Stimulated activated CD8-positive, alpha-beta memory T cell treated with anti-CD3 and anti-CD28 coated beads, Interleukin-15, amount 100 ng/mL, for 4 hours (primary cell): Measurements from ENCODE around the gene B4GALT5.
"Not testable (repeated sequence)": the region's sequence is repeated elsewhere in the genome, so short reads cannot be mapped to it uniquely, and the experiment has no call there.

Source experiments
- DNase-seq, 2 donors: peaks; one replicate each; pipeline ENCODE4 v3.0.0-alpha.2; 2020; ENCODE audit warnings: low read depth in 2 of 2

Gene B4GALT5

GRCh38 chr20:49629606-49630005 lies 84.1 kb downstream of the B4GALT5 start:
- DNase-seq = no peak

- not testable (repeated sequence) for DNase-seq
Measured at GRCh38 chr20:49628280-49628679, 85.4 kb downstream of the B4GALT5 start.

GRCh38 chr20:49627329-49627761 lies 86.3 kb downstream of the B4GALT5 start:
- DNase-seq = no peak

GRCh38 chr20:49624988-49625387 lies 88.7 kb downstream of the B4GALT5 start:
- not testable (repeated sequence) for DNase-seq

- DNase-seq = no peak
Measured at GRCh38 chr20:49624317-49624716, 89.4 kb downstream of the B4GALT5 start.

GRCh38 chr20:49622243-49622642 lies 91.4 kb downstream of the B4GALT5 start:
- DNase-seq = no peak

- DNase-seq = no peak
Measured at GRCh38 chr20:49620364-49621240, 93.1 kb downstream of the B4GALT5 start.

GRCh38 chr20:49619113-49620048 lies 94.3 kb downstream of the B4GALT5 start:
- no peak for DNase-seq

- DNase-seq = no peak
Measured at GRCh38 chr20:49618289-49618688, 95.4 kb downstream of the B4GALT5 start.

GRCh38 chr20:49617394-49617793 lies 96.3 kb downstream of the B4GALT5 start:
- DNase-seq = not testable (repeated sequence)

- DNase-seq = no peak
Measured at GRCh38 chr20:49616154-49617007, 97.3 kb downstream of the B4GALT5 start.

GRCh38 chr20:49615401-49616153 lies 98.1 kb downstream of the B4GALT5 start:
- DNase-seq = no peak

GRCh38 chr20:49615051-49615400 lies 98.7 kb downstream of the B4GALT5 start:
- DNase-seq = not testable (repeated sequence)

GRCh38 chr20:49614338-49615050 lies 99.2 kb downstream of the B4GALT5 start:
- DNase-seq = no peak

GRCh38 chr20:49612127-49612738 lies 101.4 kb downstream of the B4GALT5 start:
- no peak for DNase-seq

- not testable (repeated sequence) for DNase-seq
Measured at GRCh38 chr20:49611539-49612126, 102.0 kb downstream of the B4GALT5 start.

GRCh38 chr20:49610691-49611538 lies 102.8 kb downstream of the B4GALT5 start:
- DNase-seq = peak; percentile 35 to 46
